ENCODE data around the gene SYTL3.

GRCh38 chr6:158758451-158758860 lies 108.6 kb downstream of the SYTL3 start:
- TF ChIP-seq CTCF (IDR thresholded peaks at IDR 0.05), result no peak
- no peak for TF ChIP-seq POLR2A (IDR thresholded peaks at IDR 0.05)

All from lower leg skin (tissue), 3 donors.